Measurements from ENCODE around the gene LRRN4CL. TPM values are rescaled to one million over a fixed set of nuclear protein-coding genes. Genes with fewer than 3 reads are reported as not detected.

The LRRN4CL gene
- total and polyA plus RNA-seq, 8 donors = 1.6 to 20.0 (median 5.8) TPM

DNA sequence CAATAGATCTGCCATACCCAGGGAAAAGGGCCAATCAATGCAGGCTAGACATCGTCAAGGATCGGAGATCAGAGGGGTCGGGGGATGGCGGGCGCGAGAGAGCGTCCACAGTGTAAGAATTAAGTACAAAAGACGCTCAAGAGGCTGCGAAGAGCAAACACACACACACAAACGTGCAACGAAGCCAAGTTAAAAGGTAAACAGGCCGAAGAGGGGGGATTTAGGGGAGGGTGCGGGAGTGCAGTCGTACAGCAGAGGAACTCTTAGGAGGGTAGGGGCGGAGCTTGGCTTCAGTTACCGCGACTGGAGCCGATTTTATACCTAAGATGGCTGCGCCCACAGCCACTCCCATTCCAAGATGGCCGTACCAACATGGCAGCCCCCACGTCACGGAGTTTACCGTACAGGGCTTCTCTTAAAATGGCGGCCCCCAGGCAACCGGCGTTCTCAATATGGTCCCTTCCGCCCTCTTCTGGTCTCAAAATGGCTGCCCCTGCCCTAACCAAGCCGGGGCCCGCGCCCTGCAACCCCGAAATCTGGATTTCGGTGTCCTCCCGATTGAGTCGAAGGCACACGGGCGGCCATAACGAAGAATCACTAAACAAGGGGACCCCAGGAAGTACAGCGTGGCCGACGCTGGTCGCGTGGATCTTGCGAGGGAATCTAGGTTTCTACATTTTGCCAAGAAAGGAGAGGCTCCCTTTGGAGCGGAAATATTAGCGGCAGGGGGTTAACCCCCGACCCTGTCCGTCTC lies 20.1 kb upstream of the LRRN4CL start:
- H3K4me1 ChIP-seq = peaks cover 61 to 91% (median 78%) of the 10 kb centered on the region in 4 donors

DNA sequence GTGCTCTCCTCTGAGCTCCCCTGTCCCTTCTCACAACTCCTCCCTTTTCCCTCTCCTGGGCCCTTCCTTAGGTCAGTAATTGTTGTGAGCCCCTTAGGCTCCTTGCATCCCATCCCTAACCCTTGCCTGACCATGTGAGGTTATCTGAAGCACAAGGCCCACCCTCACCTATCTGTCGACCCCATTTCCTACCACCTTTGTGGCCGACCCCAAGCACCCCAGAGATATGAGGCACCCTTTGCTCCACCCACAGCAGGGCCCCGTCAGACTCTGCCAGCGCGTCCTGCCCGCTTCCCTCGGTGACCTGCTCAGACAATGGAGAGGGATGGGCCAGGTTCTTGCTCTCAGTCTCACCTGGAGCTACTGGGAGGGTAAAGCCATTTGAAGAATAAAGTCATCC lies 19.5 kb upstream of the LRRN4CL start:
- 0 to 2% (median 0%) methylated on average over 7 of the region's 7 CpGs for WGBS, 5 donors
- intact Hi-C loops (cut with DNase I; ENCODE audit: low total_unique reads) = no loop called here
- H3K4me1 ChIP-seq = peaks cover 54 to 85% (median 73%) of the 10 kb centered on the region in 4 donors

More for the DNA sequence above, 20.1 kb upstream of the LRRN4CL start:
- peak; percentile 98 to 100 for DNase-seq
- Histone ChIP-seq H3K27ac (peak overlapping the region; percentile 75 to 99 (median 89)), H3K9me3 (no peaks in the 10 kb centered on the region), H3K4me3 (peak overlapping the region; percentile 46 to 53 (median 53)), H3K27me3 (no peaks in the 10 kb centered on the region), H3K36me3 (peaks cover 25 to 41% (median 39%) of the 10 kb centered on the region in 4 donors)
- intact Hi-C loops (cut with DNase I; ENCODE audit: low total_unique reads) = no loop called here
- WGBS, 5 donors = 0 to 1% (median 1%) methylated on average over 32 to 47 of the region's 47 CpGs
- TF ChIP-seq, protein P1, sequence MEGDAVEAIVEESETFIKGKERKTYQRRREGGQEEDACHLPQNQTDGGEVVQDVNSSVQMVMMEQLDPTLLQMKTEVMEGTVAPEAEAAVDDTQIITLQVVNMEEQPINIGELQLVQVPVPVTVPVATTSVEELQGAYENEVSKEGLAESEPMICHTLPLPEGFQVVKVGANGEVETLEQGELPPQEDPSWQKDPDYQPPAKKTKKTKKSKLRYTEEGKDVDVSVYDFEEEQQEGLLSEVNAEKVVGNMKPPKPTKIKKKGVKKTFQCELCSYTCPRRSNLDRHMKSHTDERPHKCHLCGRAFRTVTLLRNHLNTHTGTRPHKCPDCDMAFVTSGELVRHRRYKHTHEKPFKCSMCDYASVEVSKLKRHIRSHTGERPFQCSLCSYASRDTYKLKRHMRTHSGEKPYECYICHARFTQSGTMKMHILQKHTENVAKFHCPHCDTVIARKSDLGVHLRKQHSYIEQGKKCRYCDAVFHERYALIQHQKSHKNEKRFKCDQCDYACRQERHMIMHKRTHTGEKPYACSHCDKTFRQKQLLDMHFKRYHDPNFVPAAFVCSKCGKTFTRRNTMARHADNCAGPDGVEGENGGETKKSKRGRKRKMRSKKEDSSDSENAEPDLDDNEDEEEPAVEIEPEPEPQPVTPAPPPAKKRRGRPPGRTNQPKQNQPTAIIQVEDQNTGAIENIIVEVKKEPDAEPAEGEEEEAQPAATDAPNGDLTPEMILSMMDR (IDR thresholded peaks at IDR 0.05) = peak in 2 of 7 experiments; percentile 6 to 10
- TF ChIP-seq POLR2AphosphoS5 (IDR thresholded peaks at IDR 0.05) (peak; percentile 68 to 94 (median 71)), POLR2A (IDR thresholded peaks at IDR 0.05) (peak in 1 of 4 donors; percentile 6), EP300 (IDR thresholded peaks at IDR 0.05) (no peak)

DNA sequence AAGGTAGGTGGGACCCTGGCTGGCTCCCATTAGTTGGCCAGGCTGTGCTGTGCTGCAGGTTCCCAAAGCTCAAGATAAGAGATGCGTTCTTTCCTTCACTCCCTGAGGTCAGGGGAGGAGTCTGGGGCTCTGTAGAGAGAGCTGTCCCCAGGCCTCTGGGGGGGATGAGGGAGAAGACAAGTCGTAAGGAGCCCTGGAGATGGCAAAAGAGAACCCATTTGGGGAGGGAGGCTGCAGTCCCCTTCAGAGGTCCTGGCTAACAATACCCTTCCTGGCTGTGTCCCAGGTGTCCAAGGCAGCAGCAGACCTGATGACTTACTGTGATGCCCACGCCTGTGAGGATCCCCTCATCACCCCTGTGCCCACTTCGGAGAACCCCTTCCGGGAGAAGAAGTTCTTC lies 19.1 kb upstream of the LRRN4CL start:
- WGBS, 5 donors = 62 to 74% (median 73%) methylated on average over 5 of the region's 5 CpGs
- Histone ChIP-seq H3K27me3 (no peaks in the 10 kb centered on the region), H3K27ac (peak overlapping the region; percentile 75 to 99 (median 89)), H3K36me3 (peaks cover 15 to 30% (median 29%) of the 10 kb centered on the region in 4 donors), H3K4me1 (peaks cover 52 to 81% (median 69%) of the 10 kb centered on the region in 4 donors), H3K9me3 (no peaks in the 10 kb centered on the region), H3K4me3 (peak overlapping the region; percentile 46 to 53 (median 53))
- TF ChIP-seq, protein P1 (IDR thresholded peaks at IDR 0.05) = no peak
- no peak for TF ChIP-seq EP300 (IDR thresholded peaks at IDR 0.05)
- no peak for TF ChIP-seq POLR2A (IDR thresholded peaks at IDR 0.05)
- no peak for TF ChIP-seq POLR2AphosphoS5 (IDR thresholded peaks at IDR 0.05)
- DNase-seq = no peak
- intact Hi-C loops (cut with DNase I; ENCODE audit: low total_unique reads) = no loop called here

More for the DNA sequence above, 19.5 kb upstream of the LRRN4CL start:
- Histone ChIP-seq H3K36me3 (peaks cover 19 to 34% (median 33%) of the 10 kb centered on the region in 4 donors), H3K4me3 (peak overlapping the region; percentile 46 to 53 (median 53)), H3K27ac (peak overlapping the region; percentile 75 to 99 (median 89)), H3K27me3 (no peaks in the 10 kb centered on the region), H3K9me3 (no peaks in the 10 kb centered on the region)
- TF ChIP-seq, protein P1 (IDR thresholded peaks at IDR 0.05) = no peak
- TF ChIP-seq POLR2AphosphoS5 (IDR thresholded peaks at IDR 0.05) = no peak
- peak; percentile 36 to 72 for DNase-seq

DNA sequence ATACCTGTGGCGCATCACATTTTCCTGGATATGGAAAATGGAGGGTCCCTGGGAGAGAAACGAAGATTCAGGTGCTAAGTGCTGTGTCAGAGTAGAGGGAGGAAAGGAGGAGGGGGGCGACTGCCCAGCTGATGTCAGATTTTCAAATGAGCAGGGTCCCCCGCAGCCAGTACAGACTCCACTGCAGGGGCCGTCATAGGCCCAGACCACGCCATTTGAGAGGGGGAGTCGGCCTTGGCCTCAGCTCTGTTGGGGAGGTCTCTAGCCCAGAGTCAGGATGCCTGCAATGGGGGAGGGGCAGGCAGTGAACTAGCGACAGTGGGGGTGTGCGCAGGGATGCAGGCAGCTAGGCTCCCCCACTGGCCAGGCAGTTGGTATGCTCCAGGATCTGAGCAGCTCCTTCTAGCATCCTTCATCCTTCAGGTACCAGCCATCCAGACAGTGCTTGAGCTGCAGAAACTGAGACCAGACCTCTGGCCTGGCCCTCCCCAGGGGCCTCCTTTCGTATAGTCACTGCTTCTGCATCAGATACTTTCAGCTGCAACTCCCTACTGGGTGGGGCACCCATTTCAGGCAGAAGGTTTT lies 18.0 kb upstream of the LRRN4CL start, which contains the start of the genes BSCL2 and GNG3:
BSCL2 (minus strand) TSS at position 148 of the 585 bp plus-strand sequence. CDS start 229 bp downstream, outside the sequence.
GNG3 (plus strand) TSS at position 400 of the 585 bp plus-strand sequence. CDS start 620 bp downstream, outside the sequence.
- Histone ChIP-seq H3K4me1 (peaks cover 42 to 71% (median 58%) of the 10 kb centered on the region in 4 donors), H3K9me3 (no peaks in the 10 kb centered on the region), H3K36me3 (peaks cover 13 to 24% (median 22%) of the 10 kb centered on the region in 4 donors), H3K27ac (peak within 1 kb of the TSS; percentile 89 to 99 (median 92)), H3K4me3 (peak within 1 kb of the TSS; percentile 65 to 87 (median 80)), H3K27me3 (no peaks in the 10 kb centered on the region)
- DNase-seq = peak in 1 of 2 donors; percentile 84
- 76 to 84% (median 82%) methylated on average over 6 to 10 of the region's 10 CpGs for WGBS, 5 donors
- no peak for TF ChIP-seq POLR2AphosphoS5 (IDR thresholded peaks at IDR 0.05)
- TF ChIP-seq POLR2A (IDR thresholded peaks at IDR 0.05) = no peak
- intact Hi-C loops (cut with DNase I; ENCODE audit: low total_unique reads) = no loop called here
